Measurements from ENCODE around the gene CAMTA1.

DNA sequence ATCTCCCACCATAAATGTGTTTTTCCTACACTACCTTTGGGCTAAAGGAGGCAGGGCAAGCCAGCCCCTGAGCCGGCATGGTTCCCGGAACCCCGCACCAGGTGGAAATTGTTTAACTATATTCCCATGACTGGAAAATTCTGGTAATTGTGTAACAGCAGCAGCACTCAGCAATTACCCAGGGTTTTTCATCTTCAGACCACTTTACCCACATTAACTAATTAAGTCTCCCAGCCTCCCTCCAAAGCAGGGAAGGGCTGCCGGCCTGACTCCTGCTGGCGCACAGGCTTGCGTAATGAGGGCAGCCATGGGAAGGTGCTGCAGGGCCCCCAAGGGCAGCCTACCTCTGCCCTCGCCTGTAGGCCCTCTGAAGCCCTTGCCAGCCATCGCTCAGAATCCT is 845.1 kb downstream of the CAMTA1 start:
- TF ChIP-seq, protein P1, sequence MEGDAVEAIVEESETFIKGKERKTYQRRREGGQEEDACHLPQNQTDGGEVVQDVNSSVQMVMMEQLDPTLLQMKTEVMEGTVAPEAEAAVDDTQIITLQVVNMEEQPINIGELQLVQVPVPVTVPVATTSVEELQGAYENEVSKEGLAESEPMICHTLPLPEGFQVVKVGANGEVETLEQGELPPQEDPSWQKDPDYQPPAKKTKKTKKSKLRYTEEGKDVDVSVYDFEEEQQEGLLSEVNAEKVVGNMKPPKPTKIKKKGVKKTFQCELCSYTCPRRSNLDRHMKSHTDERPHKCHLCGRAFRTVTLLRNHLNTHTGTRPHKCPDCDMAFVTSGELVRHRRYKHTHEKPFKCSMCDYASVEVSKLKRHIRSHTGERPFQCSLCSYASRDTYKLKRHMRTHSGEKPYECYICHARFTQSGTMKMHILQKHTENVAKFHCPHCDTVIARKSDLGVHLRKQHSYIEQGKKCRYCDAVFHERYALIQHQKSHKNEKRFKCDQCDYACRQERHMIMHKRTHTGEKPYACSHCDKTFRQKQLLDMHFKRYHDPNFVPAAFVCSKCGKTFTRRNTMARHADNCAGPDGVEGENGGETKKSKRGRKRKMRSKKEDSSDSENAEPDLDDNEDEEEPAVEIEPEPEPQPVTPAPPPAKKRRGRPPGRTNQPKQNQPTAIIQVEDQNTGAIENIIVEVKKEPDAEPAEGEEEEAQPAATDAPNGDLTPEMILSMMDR (IDR thresholded peaks at IDR 0.05; ENCODE audit: low read length): no peak
- TF ChIP-seq EZH2 (optimal IDR thresholded peaks at IDR 0.05; ENCODE audit: low read depth, low read length): no peak
